ENCODE measurements around the gene XPC.
"Not testable (repeated sequence)": the region's sequence is repeated elsewhere in the genome, so short reads cannot be mapped to it uniquely, and the experiment has no call there.

XPC gene

DNA sequence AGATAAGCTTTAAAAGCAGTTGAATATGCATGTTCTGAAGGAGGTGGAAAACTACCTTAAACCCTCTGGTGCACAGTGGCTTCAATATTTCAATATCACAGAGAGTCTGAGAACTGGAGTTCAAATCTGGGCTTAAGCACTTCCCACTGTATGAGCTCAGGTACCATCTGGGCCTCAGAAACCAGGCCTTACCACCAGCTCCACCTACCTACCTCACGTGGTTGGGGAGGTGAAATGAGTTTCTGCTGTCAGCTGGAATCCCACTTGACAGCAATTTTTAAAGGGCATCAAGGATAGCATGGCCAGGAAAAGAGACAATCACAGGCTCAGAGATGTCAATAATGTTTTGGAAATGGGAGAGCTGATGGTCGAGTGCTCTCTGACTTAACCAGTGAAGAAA is 58.8 kb downstream of the XPC start:
- no peak for DNase-seq (ENCODE audit: low spot score)

DNA sequence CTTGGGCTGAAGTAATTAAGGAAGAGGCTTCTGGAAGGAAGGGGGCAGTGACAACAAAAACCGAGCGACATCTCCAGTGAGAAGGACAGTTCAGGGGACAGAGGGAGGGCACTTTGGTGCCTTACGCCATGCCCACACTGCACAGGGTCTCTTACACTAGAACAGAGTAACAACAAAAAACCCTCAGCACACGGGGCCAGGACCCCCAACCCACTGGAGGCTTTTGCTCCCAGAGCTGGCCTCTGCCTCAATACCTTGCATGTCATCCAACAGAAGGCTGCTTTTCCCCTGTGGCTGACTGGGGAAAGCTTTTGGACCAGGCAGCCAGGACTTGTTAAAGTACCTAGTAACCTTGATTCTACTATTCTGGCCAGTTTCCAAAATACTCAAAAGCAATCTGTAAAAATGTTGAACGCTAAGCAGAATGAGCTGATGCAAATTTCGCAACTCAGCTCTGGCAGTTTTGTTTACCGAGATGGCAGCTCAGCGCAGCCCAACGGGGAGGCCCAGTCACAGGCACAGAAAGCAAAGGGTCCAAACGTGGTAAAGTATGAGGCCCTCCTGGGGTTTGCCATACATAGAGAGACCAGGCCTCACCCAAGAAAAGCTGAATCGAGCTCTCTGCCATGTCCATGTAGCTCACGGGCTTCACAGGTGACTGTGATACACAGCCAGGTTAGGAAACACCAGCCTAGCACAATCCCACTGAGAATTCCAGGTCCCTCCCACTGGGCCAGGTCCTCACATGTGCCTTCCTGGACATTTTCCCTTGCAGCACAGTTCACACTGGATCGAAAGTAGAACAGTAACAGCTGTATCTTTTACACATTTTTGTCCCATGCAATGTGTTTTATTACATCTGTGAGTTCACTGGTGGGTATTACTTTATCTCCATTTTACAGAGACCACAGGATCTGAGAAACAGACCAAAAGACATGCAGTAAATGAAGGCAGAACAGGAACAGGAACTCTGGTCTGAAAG is 59.7 kb downstream of the XPC start:
- DNase-seq (ENCODE audit: low spot score): no peak

DNA sequence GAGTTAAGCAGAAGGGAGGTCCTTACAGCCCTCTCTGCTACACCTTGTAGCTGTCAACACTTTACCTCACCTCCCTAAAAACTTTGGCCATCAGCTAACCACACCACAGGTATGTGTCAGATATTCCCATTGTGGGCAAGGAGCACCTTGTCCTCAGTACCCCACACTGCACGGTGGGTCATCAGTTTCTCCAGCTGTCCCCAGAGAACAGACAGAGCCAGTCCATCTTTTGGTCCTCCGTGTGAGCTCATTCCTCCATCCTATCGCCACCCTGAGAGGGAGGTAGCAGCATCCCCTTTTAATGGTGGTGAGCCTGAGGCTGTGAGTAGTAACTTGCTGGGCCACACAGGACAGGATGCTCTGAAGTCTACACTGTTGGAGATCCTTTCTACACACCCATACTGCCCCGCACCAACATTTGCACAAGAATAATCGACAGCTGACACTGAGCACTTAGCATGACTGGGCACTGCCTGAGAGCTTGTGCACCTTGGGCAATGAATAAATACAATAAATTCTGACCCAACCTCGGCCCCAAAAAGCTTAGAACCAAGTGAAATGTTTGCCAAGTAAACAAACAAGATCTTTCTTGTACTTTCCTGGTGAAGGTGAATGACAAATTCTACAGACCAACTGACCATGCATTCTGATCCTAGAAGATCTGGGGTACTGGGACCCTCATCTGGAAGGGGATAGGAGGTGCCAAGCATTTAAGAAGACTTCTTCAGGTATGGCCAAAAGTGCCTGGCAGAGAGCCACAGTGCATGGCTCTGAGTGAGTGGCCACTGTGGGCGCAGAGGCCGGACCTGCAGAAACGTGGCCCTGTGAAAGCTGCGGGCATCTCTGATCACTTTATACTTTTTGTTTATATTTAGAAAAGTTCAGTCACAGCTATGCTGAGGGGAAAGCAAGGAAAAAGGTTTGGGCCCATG is 60.7 kb downstream of the XPC start:
- no peak for DNase-seq (ENCODE audit: low spot score)

DNA sequence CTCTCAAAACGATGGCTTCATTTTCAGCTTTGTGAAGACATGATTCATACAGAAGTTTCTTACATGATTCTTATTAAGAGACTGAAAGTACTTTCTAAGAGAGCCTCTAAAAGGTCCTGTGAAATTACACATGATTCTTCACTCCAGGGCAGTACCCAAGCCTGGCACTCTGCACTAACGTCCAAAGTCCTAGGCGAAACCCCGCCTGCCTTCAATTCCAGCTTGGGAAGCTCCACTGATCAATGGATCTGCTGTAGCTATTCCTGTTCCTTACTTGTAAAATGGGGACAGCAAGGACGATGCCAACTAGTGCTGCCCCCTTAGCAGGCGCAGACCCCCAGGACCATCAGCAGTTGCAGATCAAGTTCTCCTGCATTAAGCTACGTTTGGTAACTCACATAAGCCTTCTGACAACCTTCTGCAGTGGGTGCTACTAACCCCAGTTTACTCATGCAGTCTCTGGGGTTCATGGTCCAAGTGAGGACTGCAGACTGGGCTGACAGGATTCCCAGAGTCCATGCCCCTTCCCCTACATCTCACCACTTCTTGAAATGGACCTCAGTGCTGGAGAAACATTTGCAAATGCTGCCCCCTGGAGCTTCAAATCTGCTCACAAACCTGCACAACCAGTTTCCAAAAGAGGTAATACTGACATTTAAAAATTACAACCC is 64.3 kb downstream of the XPC start:
- no peak for DNase-seq (ENCODE audit: low spot score)

DNA sequence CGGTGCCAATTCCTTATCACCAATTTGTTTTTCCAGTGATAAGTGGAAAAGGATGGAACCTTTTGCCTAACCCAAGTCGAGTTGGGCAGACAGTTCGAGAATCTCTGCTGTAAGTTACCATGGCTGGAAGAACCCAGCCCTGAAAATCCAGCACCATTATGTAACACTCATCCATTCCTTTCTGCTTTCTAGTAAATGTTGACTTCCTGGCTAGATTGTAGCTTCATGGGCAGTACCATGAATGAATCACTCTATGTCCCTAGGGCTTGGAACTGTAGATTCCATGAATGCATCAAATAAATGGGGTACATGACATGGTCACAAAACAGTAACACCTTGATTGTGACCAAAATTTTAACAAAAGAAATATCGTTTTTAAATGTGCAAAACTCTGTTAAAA is 67.7 kb downstream of the XPC start:
- DNase-seq (ENCODE audit: low spot score): no peak

DNA sequence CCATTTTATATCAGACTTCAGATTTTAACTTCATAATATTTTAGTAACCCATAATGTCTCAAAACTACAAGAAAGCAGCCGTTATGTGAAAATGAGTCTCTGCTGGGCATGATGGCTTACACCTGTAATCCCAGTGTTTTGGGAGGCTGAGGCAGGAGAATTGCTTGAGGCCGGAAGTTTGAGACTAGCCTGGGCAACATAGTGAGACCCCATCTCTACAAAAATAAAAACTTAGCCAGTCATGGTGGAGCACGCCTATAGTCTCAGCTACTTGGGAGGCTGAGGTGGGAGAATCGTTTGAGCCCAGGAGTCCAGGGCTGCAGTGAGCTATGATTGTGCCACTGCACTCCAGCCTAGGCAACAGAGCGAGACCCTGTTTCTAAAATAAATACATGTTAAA is 68.6 kb downstream of the XPC start:
- not testable (repeated sequence) for DNase-seq (ENCODE audit: low spot score)

DNA sequence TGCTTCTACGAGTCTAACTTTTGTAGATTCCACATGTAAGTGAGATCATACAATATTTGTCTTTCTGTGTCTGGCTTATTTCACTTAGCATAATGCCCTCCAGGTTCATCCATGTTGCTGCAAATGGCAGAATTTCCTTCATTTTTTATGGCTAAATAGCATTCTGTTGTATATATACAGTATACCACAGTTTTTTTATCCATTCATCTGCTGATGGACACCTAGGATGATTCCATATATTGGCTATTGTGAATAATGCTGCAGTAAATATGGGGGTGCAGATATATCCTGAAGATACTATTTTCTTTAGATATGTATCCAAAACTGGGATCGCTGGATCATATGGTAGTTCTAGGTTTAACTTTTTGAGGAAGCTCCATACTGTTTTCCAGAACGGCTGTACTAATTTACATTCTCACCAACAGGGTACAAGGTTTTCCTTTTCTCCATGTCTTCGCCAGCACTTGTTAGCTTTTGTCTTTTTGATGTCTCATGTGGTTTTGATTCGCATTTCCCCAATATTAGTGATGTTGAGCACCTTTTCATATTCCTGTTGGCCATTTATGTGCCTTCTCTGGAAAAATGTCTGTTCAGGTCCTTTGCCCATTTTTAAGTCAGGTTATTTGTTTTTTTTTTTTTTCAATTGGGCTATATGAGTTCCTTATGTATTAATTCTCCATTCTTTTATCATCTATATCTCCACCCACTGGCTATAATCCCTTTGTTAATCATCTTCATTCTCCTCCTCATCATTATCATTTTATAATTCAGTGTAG is 80.6 kb downstream of the XPC start:
- no peak for DNase-seq (ENCODE audit: low spot score)

DNA sequence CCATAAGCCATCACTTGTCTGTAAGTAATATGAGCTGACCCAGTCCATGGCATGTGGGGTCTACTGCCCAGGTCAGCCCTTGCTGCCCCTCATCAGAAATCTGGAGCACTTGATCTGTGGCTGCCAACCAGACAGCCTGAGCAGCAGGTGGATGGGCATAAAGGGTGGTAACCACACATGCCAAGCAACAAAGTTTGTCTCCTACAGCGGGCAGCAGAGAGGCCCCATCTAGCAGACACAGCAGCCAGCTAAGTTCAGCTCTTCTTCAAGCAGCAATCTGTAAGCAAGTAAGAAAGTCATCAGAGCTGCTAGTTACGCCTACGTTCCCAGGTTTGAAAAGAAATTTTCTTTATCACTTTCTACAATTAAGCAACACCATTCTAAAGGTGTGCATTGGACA is 81.7 kb downstream of the XPC start:
- DNase-seq (ENCODE audit: low spot score): no peak
